NCI-H446 (cell line): ENCODE data around the gene DTWD2.
"Not testable (repeated sequence)": the region's sequence is repeated elsewhere in the genome, so short reads cannot be mapped to it uniquely, and the experiment has no call there.

Experiments
- DNase-seq, 2 experiments: peaks; one replicate each; lab custom pipeline; 2025; lab: John Stamatoyannopoulos, UW

DTWD2 gene

DNA sequence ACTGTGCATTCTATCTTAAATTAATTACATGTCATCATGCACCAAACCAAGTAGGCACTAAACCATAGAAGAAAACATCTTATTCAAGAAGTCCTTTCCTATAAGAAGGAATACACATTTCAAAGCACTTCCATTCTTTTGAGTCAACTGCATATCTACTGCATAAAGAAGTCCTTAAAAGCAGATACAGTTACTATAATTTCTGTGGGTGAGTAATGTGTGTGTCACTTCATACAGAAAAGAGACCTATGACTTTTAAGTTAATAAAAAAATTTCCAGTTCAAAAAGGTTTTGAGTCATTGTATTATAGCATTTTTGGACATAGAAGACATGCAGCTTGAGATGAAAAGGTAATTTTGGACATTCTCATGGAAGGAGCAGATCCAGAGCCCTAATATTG, 125.0 kb downstream of the DTWD2 start:
- no peak for DNase-seq

DNA sequence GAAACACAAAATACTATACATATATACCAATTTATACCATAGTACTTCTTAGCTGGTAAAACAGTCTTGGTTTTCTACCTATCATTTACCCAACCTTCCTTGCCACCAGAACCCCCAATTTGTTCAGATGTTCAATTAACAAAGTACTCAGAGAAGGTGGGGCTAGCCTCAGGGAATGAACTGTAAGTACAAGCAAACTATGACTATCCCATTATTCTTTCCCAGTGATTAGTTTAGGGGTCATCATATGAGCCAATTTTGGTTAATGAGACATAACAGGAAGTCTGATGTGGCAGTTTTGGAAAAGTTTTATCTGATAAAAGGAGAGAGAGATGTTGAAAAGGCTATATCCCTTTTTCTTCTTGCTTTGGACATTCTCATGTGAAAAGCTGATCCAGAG, 125.8 kb downstream of the DTWD2 start:
- DNase-seq = no peak

DNA sequence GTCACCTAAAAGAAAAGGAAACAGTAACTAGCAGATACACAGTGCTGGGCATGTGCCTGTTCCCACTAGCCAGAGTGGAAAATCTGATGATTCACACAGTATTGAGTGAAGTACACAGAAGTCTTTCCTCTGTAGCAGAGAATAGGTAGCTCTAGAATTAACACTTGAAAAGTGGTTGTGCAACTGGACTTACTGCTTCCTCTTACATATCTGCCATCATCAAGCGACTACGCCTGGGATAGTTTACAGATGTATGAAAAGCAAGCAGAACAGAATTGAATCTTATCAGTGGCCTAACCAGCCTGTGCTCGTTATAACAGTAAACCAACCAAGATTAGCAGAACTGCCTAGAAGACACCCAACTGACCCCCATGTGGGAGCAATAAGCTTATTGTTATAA, 130.6 kb downstream of the DTWD2 start:
- DNase-seq = no peak

DNA sequence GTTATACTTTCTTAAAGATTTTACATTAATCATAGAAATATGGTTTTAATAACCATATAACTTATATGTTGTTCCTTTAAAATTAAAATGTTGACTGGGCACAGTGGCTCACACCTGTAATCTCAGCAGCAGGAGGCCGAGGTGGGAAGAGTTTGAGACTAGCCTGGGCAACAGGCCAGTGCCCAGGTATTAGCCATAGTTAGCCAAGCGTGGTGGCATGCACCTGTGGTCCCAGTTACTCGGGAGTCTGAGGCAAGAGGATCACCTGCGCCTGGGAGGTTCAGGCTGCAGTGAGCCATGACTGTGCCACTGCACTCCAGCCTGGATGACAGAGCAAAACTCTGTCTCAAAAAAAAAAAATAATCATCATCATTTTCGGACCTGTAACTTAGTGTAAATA, 133.5 kb downstream of the DTWD2 start:
- no peak for DNase-seq

DNA sequence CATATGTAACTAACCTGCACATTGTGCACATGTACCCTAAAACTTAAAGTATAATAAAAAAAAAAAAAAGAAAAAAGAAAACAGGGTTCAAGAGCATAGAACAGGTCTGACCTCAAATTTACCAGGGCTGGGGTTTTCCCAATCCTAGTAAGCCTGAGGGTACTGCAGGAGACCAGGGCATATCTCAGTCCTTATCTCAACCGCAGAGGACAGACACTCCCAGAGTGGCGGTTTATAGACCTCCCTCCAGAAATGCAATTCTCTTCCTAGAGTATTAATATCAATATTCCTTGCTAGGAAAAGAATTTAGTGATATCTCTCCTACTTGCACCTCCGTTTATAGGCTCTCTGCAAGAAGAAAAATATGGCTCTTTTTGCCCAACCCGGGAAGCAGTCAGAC, 136.6 kb downstream of the DTWD2 start:
- DNase-seq = not testable (repeated sequence)

DNA sequence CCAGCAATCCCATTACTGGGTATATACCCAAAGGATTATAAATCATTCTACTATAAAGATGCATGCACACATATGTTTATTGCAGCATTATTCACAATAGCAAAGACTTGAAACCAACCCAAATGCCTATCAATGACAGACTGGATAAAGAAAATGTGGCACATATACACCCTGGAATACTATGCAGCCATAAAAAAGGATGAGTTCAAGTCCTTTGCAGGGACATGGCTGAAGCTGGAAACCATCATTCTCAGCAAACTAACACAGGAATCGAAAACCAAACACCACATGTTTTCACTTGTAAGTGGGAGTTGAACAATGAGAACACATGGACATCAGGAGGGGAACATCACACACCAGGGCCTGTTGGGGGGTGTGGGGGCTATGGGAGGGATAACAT, 138.8 kb downstream of the DTWD2 start:
- not testable (repeated sequence) for DNase-seq

DNA sequence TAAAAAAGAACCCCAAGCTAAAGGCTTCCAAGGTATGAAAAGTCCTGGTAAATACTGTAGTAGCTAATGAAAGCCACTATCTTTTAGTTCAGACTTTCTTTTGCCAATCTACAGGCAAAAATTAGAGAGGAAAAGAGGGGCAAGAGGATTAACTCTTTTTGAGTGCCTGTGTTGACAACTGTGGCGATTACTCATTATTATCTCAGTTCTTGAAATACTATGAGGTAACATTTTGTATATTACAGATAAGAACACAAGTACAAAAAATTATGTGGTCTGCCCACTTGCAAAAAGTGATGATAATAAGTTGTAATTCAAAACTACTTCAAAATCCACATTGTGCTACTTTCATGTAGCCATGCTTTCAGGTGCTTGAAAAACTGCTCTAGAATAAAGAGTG, 144.0 kb downstream of the DTWD2 start:
- DNase-seq = no peak

DNA sequence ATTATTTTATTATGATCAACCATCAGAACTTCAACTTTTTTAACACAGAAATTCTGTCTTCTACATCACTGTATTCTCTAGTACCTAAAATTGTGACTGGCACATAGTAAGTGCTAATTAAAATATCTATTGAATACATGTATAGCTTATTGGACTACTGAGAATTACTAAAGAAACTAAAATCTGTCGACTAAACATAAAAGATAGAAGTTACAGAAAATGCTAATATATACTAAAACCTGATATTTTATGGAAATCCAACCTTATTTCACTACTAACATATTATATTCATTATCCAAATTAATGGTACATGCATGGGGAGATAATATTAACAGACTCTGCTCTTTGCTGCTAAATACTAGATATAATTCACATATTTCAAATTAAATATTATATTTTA, 153.6 kb downstream of the DTWD2 start:
- DNase-seq = no peak

DNA sequence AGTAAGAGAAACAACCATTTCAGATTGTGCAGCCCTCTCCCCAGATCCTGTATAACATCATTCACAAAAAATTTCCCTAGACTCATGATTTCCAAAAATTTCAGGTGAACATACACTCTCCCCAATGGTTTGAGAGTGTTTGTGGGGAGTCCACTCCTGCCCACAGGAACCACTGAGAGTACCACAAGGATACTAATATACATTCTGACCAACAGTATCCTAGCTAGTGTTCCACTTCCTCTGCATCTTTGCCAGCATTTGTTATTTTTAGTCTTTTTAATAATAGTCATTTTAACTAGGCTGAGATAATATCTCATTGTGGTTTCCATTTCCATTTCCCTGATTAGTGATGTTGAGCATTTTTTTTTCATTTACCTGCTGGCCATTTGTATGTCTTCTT, 155.4 kb downstream of the DTWD2 start:
- DNase-seq = no peak

DNA sequence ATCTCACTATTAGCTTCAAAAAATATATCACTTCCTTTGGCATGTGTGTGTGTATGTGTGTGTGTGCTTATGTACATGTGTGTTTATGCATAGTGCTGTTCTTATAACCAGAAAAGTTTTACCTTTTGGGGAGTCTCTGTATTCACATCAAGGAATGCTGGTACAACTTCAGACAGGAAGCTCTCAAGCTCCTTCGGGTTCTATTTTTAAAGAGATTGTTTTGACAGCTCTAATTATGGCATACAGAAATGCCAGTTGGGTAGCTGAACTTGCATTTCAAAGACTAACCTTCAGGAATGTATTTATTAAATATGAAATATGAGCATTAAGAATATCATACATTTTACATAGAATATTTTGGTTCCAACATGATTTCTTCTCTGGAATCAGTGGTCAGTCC, 163.1 kb downstream of the DTWD2 start:
- DNase-seq = no peak

DNA sequence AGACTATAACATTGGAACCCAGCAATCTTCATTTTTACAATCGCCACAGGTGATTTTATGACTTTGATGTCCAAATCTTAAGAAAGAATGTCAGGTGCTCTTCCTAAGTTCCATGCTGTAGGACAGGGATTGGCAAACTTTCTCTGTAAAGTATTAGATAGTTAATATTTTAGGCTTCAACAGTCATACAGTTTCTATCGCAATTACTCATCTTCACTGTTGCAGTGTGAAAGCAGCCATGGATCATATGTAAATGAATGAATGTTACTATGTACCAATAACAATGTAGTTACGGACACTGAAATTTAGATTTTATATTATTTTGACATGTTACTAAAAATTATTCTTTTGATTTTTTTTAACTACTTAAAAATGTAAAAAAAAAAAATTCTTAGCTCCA, 169.7 kb downstream of the DTWD2 start:
- DNase-seq = no peak

DNA sequence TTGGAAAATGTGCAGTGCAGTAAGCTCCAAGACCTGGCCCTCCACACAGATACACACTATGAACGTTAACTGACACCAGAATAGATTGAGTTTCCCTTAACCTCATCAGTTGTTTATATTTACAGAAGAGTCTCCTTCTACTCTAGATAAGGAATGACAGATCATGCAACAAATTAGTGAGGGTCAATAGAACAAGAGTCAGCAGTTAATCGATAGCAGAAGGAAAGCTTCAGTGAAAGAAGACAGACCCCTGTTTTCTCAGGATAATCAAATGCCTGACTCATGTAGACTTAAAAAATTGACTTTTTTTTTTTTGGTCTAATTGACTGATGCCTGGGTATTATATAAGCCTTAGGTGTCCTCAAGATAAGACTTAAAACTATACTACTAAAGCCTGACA, 179.9 kb downstream of the DTWD2 start:
- DNase-seq = no peak

DNA sequence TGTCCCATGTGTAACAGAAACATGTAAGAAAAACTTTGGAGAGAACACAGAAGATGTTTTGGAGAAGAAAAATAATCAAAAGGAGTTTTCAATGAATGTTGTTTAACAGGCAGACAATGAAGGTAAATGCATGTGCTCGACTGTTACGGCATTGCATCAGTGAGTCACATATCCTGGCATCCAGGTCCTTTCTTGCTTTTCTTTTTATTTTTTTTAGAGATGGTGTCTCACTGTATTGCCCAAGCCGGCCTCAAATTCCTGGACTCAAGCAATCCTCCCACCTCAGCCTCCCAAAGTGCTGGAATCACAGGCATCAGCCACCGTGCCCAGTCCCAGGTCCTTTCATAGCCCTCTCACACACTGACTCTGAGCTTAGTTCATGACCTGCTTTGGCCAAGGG, 181.8 kb downstream of the DTWD2 start:
- DNase-seq = no peak

DNA sequence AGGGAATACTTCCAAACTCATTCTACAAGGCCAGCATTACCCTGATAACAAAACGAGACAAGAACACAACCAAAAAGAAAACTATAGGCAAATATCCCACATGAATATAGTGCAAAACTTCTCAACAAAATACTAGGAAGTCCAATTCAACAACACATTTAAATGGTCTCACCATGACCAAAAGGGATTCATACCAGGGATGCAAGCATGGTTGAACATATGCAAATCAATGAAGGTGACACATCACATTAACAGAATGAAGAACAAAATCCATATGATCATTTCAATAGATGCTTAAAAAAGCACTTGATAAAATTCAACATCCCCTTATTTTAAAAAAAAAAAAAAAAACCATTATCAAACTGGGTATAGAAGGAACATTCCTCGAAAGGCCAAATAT, 186.0 kb downstream of the DTWD2 start:
- DNase-seq = no peak

DNA sequence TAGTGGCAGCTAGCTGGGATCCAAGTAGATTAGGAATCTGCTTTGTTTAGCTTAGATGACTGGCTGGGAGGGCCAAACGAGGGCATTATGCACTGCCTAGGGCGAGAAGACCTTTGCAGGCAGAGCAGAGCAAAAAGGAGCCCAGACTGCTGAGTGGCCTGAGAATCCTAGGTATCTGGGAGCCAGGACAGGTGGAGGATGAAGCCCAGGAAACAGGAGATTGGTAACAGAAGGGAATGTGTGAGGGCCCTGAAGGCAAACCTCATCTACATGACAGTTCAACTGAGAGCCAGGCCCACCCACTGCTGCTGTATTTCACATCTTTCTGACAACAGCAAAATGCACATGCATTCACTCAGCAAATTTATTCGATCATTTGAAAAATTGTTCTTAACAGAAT, 192.3 kb downstream of the DTWD2 start:
- no peak for DNase-seq

DNA sequence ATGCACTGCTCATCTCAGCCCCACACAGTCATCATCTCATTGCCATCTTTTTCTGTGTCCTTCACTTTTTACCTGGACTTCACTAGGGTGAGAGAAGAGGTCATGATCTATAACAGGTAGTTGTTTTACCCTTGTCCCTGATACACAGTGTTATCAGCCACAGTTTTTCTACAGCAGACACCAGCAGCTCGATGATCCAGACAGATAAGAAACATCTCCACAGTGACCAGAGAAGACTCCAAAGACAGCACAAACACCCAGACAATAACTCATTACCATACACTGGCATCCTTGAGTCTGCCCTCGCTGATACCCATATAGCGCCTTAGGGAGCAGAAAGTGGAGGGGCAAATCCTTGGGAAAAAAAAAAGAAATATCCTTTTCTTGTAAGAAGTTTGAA, 194.1 kb downstream of the DTWD2 start:
- DNase-seq = no peak

DNA sequence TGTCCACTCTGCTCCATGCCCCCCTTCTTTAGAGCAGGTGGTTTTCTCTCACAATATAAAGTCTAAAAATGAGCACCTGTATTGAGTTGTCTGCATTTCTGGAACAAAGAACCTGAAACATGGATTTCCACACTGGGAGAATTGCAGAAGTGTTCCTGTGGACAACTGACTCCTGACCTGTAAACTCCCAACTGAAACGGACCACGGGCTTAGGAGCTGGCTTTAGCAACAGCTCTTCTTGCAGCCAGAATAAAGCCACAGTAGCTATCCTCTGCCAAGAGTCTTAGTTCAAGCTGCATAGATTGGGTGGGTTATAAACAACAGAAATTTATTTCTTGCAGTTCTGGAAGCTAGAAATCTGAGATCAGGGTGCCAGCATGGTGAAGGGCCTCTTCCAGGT, 194.7 kb downstream of the DTWD2 start:
- no peak for DNase-seq

DNA sequence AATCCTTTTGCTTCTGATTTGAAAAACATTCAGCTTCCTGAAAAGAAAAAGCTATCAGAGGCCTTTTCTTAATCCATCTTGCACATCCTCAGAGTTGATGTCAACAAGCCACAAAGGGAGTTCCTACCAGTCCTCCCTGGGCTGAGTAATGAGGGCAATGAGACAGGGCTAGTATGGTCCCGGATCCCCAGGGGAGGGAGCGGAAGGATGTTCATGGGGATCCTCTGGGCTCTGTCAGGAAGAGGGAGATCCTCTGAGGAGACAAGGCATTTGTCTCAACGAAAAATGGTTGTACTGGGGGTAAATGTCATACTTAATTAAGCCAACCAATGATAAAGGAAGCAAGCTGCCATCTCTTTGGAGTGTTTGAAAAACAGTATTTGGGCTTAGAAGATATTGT, 195.3 kb downstream of the DTWD2 start:
- DNase-seq = no peak

DNA sequence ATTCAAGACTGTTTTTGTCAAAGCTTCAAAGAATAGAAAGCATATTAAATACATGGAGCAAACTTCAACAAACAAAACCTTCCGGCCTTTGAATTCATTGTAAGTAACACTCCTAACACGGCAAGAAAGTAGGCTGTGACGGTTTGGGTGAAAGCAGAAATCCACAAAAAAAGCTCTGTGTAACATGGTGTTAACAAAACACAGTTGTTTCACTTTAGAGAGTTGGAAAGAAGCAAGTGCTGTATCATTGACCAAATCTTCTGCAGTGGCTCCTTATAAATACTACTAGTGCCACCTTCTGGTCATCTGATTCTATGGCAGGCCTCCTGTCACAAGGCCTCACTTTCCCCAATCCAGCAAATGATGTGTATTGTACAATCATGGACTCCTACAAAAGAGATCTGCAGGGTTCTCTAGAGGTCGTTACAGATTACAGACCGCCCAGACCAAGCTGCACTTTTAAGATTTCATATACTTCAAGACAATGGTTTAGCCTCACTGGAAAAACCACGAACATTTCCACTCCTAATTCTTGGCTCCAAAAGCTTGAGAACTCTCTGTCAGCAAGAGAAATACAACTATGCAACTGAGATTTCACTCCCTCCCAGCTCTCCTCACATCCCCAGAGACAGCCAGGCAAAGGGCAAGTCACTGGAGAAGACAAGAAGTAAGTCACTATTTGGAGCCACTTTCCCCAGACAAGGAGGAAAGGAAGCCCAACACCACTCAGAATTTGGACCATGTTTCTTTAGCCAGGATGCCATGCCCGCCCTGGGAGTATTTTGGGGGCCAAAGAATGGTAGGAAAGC, 196.2 kb downstream of the DTWD2 start:
- DNase-seq = peak; percentile 51 to 78

DNA sequence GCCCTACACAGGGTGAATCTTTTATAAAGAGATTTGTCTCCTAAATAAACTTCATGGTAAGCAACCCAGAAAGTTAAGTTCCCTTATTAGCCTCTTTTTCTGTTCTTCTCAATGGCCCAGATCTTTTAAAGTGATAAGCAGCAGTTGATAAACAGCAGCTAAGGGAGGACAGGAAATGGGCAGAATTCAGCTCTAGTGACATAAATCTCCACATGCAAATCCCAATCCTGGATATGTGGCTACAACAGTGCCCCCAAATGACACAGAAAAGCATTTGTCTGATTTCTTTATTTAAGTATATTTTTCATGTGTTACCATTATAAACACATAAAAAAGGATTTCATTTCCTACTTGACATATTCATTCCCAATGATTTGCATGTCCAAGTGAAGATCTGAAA, 199.0 kb downstream of the DTWD2 start:
- DNase-seq = no peak

DNA sequence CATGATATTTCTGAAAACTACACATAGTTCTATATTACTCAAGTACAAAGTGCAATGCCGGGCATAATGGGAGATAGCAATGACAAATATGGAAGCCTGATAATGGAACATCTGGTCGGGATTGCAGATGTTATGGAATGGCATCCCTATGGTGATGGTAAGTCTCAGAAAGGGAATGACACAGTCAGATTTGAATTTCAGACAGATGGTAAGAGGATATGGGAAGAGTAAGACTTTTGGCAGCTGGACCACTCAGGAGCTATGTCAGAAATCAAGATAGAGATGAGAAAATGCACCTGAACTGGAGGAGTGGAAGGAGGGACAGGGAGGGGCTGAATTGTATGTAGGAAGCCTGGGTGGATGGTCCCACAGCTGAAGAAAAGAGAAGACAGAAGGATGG, 200.0 kb downstream of the DTWD2 start:
- no peak for DNase-seq
